Measurements from ENCODE around the gene SLC13A4.
"Not testable (repeated sequence)": the region's sequence is repeated elsewhere in the genome, so short reads cannot be mapped to it uniquely, and the experiment has no call there.

SLC13A4 gene, protein sequence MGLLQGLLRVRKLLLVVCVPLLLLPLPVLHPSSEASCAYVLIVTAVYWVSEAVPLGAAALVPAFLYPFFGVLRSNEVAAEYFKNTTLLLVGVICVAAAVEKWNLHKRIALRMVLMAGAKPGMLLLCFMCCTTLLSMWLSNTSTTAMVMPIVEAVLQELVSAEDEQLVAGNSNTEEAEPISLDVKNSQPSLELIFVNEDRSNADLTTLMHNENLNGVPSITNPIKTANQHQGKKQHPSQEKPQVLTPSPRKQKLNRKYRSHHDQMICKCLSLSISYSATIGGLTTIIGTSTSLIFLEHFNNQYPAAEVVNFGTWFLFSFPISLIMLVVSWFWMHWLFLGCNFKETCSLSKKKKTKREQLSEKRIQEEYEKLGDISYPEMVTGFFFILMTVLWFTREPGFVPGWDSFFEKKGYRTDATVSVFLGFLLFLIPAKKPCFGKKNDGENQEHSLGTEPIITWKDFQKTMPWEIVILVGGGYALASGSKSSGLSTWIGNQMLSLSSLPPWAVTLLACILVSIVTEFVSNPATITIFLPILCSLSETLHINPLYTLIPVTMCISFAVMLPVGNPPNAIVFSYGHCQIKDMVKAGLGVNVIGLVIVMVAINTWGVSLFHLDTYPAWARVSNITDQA

DNA sequence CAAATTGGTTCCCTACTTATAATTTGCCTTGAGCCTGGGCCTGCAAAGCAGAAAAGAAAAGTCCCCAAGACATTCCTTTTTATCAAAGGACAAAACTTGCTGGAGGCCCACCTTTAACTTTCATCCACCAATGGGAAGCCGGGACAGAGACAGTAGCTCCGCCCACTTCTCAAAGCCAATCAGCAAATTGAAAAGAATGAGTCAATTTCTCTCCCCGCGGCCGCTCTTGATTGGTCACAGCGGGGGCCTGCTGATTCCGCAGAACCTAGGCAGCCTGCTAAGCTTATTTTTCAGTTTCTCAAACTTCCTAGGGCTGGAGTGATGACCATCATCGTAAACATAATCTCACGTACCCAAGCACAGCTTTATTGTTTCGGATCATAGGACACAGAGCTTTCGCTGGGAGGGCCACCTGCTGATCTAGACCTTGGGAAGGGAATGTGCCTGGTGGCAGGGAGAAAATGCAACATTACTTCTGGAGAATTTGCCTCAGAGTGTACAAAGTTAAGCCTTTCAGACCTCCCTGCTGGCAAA, at the start of gene SLC13A4:
SLC13A4 (minus strand) TSS at position 51 of the 534 bp plus-strand sequence. CDS start 690 bp downstream, outside the sequence.
- DNase-seq: no peak

DNA sequence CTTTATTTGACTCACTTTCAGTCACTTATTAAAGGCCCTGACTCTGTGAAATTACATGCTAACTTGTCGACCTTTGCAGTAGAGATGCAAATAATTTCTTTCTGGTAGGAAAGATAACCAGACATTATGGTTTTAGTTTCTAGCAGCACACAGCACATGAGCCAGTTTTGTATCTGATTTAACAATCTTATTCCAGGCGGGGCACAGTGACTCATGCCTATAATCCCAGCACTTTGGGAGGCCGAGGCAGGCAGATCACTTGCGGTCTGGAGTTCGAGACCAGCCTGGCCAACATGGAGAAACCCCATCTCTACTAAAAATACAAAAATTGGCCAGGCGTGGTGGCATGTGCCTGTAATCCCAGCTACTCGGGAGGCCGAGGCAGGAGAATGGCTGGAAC, 47.9 kb upstream of the SLC13A4 start:
- DNase-seq: not testable (repeated sequence)

DNA sequence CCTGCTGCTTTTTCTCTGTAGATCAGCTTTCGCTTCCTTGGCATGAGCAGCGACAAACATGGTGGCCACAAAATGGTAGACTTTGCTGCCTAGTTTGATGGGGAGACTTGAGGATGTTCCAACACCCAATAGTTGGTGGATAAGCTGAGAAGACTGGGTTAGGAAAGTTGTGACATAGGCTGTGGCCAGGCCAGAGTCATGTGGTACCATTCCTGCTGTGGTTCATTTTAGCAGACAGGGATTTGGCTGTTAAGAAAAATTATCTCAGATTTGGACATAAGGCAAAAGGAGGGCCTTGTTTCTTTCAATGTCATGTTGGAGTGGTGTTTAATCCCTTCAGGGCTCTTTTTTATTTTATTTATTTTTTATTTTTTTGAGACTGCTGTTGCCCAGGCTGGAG, 47.2 kb upstream of the SLC13A4 start:
- DNase-seq: no peak

DNA sequence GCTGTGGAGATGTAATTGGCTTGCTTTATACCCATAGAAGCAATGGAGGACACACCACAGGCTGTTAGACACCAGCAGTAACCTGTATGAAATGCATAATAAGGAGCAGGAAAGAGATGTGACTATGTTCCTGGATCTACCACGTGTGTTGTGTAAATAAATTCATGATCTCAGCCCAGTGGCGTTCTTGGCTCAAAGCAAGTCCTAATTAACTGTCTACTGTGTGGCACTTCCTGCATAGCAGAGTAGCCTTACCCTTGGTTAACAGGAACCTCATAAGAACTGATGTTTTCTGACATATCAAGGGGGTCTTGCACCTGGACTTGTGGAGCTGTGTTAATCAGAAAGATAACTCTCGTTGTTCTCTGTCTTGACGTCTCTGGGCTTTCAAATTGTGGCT, 46.3 kb upstream of the SLC13A4 start:
- peak; percentile 55 for DNase-seq

DNA sequence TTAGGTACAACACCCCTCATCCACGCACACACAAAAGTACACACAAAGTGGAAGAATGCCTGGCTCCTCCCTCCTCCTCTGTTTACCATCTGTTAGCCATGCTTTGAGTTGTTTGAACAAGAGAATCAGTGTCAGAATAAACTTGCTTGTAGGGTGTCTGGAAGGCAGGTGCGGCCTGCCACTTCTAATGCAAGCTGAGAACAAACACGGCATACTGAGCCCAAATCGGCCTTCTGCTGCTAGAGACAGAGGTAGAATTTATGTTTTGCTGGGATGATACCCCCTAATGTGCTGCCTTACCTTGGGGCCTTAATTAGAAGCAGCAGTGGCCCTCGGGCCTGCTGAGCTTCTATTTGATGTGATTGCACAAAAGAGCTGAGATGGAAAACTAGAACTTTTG, 45.5 kb upstream of the SLC13A4 start:
- no peak for DNase-seq

DNA sequence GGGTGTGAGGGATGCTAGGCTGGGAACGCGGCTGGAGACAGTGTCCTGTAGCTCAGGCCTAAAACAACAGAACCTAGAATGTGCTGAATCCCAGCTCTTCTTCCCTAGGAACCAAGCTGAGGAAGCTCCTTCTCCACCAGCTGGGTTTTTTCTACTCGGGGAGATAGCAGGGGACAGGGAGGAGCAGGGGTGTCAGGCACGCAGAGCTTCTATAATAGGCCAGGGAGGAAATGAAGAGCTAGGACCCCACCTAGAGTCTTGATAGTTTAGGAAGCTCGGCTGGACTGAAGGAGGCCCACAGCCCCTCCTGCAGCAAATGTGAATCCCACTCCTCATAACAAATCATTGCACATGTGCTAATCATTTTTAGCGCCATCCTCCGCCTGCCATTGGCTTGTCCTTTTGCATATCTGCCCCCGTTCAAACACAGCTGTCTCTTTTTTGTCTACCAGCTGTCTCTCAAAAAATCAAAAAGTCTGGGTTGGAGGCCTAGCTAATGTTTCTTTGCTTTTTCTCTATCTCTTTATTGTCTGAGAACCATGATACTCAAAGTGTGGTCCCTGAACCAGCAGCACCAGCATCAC, 44.7 kb upstream of the SLC13A4 start:
- DNase-seq: no peak

DNA sequence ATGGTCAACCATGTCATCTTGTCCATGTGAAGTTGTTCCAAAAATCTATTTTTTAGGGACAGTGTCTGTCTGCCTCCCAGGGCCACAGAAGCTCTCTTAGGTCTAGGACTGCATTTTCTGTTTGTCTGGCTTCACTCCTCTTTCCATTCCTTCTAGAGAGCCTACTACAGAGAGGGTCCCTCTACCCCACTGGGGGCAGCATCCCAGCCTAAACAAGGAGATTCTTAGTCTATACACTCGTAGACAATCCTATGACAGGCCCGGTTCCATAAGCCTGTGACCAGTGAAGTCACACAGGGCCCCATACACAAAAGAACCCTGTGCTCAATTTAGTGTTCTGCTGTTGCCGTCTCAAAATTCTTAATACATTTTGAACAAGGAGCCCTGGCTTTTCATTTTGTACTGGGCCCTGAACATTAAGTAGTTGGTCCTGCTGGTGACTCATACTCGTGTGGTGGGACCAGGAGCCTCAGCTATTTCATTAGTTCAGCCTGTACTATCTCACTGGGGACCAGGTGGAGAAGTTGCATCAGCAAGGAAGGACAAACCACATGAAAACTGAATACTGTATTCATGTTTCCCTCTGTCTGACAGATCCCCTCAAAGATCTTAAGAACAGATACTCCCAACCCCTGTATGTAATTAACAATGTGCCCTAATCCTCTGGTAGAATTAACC, 44.1 kb upstream of the SLC13A4 start:
- DNase-seq: peak; percentile 58

DNA sequence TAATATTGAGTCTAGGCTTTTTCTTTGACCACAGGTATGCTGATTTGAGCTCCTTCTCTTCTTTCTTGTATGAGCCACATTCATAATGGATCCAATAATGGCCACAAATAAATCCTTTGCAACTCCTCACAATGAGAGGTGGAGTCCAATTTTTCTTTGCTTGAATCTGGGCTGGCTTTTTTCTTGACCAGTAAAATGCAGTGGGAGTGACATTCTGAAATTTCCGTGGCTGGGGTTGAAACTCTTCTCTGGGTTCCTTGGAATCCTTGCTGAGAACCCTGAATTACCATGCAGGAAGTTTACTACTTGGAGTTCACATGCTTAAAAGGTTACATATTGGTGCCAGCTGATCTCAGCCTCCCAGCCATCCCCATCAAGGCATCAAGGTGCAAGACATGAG, 43.1 kb upstream of the SLC13A4 start:
- no peak for DNase-seq

DNA sequence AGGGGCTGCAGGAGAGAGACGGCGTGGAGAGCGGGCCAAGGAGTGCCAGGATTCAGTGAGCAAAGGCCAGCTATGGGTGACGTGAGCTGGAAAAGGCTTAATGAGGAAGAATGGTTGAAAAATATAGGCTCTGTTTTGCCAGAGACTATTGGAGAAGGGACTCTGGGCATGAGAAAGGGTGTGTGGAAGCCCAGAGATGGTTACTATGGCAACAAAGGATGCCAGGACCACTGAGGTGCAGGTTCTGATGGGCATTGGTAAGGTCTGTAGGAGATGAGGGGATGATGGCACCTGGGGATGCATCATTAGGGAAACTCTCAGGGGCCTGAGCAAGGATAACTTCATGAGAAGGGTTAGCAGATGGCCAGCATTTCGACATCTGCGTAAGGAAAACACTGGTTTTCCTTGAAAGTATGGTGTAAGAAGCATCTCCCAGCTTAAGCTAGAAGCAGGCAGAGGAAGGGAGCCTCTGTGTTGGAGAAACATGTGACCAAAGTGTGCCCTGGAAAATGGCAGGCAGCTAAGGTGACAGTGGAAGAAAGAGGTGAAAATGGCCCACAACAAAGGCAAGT, 42.2 kb upstream of the SLC13A4 start:
- DNase-seq: no peak

DNA sequence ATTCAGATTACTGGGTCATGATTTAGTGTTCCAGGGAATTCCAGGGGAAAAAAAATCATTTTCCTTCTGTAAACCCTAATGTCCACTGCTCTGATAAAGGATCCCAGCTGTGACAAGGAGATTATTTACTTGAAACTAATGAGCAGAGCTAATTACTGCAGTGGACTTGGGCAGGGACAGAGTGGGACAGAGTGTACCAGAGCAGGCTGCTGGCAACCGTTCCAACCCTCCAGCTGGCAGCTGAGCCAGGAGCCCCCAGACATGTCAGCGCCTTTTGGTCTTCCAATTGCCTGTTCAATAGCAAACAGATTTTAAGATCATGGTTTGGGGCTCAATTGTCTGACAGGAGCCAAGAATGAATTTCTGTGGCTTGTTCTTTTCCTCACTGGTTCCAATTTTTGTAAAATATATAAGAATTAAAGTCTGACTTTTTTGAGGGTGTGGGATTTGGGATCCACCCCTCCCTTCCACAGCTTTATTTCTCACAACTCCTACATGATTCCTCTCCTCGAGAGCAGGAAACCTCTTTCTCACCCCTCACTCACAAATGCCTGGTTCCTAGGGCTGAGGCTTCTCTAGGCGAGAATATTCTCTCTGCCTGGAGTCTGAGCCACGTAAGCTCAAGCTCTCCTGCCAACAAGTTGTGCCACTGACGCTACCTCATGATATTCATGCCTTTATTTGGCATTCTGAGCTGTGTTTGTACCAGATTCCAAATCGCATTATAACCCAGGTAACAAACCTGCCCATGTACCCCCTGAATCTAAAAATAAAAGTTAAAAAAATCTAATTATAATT, 41.2 kb upstream of the SLC13A4 start:
- no peak for DNase-seq

DNA sequence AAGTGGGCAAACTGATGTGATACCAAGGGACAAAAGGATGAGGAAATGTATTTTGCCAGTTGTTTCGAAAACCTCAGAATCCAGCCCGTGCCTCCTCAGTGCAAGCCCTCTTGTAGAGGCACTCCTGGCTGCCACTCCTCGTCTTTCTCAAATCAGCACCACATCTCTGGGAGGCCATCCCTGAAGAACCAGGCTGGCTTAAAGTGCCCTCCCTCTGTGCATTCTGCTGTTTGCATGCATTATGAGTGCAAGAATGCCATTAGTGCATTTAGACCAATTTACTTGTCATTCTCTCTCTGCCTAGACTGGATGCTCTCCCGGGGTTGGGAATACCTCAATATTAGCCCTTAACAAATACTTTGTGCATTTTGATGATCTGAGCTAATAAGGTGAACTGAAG, 40.5 kb upstream of the SLC13A4 start:
- DNase-seq: no peak

DNA sequence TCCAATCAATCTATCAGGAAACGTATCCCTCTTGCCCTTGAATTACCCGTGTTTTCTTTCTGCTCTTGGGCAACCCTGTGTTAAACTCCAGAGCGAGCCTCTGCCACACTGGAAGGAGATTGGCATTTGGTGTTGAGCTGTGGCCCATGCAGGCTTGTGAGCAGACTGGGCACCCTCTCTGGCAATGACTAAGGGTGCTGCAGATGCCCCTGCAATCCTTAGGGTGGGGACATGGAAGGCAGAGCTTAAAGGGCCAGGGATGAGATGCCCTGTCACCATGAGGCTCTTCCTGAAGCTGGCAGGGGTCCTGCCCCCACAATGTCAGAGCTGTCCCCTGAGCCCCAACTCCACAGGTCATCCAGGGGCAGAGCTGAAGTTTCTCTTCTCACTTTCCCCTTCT, 40.1 kb upstream of the SLC13A4 start:
- DNase-seq: no peak

DNA sequence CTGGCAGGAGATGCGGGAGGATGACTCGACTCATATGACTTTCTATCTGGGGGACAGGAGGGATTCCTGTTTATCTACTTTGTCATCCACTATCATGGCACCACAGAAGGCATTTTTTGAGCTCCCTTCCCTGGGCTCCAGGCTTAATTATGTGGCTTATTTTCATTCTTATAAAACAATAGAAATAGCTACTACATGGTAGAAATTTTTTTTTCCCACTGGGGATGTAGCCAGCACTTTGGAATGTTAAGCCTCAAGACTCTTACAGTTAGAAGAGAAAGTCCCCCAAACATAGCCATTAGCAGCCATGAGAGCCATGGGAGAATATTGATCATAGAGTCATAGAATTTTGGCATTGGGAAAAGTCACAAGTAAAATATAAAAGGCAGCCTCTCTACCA, 35.3 kb upstream of the SLC13A4 start:
- DNase-seq: peak; percentile 14

DNA sequence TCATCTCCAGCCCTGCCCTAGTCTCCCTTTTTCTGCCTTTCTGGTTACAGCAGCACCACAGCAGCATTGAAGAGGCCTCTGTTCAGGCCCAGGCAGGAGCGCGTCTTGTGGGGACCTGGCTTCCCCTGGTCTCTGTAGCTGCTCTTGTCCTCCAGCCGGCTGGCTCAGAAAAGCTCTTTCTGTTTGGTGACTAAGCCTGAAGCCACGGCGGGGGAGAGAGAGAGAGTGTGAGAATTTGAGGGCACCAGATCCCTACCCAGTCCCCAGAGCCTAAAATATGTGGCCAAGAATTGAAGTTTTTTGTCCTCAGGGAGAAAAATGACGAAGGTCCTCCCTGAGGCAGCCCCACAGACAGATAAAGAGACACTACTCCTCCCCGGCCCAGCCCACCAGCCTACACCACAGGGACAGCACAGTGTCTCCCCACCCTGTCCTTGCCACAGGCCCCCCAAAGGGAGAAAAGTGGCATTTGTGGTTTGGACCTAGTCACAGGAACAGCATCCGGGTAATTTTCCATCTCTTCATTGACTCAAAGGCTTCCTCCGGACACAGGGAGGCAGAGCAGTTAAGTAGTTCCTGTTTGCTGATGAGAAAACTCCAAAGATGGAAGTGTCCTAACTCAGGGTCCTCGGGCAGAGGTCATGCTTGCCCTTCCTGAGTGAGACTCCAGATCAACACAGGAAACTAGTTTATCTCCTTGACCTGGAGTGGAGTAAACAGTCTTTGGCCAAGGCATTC, 33.9 kb upstream of the SLC13A4 start:
- peak; percentile 84 for DNase-seq

DNA sequence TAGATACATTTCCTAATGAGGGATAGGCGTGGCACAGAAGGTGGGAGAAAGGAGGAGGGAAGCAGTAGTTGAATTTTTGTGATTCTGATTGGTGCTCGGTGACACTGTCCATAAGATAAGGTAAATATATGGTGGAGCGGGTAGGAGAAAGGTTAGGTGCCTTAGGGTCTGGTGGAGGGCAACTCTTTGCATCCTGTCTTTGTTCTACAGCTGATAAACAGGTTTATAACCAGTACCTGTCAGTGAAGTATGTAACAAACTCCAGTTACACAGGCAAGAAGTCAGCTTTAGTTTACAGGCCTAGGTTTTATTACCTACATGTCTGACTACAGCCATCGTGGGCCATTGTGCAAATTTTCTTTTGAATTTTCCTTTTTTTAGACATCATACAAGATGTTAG, 31.5 kb upstream of the SLC13A4 start:
- no peak for DNase-seq

DNA sequence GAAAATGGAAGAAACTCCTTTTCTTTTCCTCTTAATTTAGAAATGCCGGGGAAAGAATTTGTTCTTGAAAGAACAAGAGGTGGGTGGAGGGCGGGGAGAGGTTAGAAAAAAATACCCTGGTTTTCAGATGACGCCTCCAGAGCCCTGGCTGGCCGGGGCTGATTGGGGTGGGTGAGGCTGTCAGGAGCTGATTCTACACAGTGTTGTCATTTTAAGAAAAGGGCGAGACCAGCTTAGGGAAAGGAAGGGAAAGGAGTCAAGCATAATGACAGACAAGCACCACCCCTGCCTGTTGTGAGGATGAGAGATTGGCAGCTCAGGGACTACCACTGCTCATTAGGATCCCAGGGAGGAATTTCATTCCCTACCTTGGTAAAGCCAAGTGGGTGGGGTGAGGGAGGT, 30.5 kb upstream of the SLC13A4 start:
- peak; percentile 54 for DNase-seq

DNA sequence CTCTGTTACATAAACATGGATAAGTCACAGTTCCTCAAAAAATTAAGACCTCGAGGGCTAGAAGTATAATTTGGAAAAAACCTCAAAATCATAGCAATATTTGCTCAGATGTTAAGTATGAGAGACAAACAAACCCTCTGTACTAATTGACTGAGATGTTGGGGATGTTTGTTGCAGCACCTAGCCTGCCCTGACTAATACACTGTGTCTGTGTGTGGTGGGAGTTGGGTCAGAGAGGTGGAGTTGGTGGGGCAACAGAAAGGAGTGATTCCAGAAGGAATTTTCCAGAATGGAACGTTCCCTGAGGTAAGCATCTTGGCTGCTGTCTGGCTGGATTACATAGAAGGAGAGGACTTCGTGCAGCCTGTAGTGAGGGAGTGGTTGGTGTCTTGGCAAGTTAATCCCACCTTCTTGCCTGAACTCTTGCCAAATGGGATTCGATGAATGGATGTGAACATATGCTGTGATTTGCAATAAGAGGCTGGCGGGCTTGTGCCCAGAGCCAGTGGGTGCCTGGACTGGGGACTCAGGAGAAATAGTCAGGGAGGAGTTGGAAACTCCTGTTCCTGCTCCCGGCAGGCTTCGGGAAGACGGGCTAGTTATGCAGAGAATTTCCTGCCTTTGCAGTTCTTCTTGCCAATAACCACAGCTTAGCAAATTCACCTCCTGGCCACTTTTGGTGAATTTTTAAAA, 29.9 kb upstream of the SLC13A4 start:
- peak; percentile 59 for DNase-seq

DNA sequence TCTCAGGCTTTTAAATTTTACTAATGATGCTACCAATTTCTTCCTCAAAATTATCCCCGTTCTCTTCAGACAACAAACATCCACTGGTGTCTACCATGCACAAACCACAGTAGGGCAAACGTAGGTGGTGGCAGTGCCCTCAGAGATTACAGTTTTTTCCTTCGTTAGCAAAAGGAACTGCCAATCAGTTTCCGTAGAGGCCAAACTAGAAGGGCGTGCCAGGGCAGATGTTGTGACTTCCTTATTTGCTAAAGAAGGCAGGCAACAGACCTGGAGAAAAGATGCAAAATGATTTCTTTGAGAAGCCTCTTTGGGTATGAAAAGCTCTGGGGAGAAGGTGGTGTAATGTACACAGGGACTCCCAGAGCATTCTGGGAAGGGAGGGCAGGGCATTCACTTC, 28.2 kb upstream of the SLC13A4 start:
- DNase-seq: no peak

DNA sequence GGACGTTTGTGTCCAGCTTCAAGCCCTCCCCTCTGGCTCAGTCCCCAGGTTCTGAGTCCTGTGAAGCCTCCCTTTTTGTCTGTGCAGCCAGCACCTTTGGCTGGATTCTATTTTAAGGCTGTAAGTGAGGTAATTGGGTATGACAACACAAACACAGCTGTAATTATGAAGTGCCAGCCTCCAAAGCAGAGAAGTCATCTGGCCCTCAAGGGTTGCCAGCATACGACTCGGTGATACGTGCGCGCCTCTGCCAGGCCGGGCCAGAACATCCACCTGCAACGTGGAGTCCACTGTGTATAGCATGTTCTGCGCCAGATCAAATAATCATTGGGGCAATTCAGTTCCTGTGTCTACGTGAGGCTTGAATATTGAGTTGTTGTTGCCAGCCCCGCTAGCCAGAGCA, 27.4 kb upstream of the SLC13A4 start:
- DNase-seq: no peak

DNA sequence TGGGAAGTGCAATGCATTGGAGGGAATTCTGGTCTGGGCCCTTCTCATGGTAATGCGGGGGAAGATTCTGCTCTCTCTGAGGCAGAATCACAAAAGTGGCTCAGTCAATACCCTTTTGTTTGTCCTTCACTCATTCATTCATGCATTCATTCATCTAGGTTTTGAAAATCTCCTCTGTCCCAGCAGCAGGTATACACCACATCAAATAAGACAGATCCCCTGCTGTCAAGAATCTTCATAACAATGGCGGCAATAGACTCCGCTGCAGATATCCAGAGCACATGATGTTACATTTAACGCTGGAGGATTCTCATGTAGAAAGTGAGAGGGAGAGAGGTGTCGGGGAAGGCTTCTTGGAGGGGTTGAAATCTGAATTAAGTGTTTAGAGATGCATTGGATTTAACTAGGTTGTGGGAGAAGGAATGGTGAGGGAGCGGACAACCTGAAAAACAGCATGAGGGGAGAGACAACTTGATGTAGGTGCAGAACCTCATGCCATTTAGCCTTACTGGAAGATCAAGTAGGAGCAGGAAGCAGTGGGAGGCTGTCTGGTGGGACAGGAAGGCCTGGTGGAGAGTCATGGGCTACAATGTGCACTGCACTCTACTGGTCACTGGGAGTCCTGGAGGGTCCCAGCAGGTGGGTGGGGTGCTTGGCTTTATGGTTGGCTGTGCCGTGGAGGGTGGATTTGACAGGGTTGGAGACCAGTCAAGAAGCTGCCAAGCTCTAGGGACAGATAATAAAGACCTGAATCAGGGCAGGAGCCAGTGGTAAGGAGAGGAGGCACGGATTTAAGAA, 25.8 kb upstream of the SLC13A4 start:
- no peak for DNase-seq
